Esophagus squamous epithelium (tissue), 5 donors: ENCODE results near the gene ANXA11. TPM values are rescaled to one million over a fixed set of nuclear protein-coding genes. Genes with fewer than 3 reads are reported as not detected.

Source experiments
- DNase-seq: peaks from one replicate; lab custom pipeline; 2025; lab: John Stamatoyannopoulos, UW
- H3K27ac ChIP-seq, 4 donors: fragments of 200-600 bp; sonication (generic); one replicate each; pipeline ENCODE4 v1.5.1; 2016 to 2019; ENCODE audit warnings: mild to moderate bottlenecking in 1 of 4
- H3K27me3 ChIP-seq, 4 donors: fragments of 200-600 bp; sonication (generic); 1 replicate in 3 of 4; 2 replicates in 1 of 4; pipeline versions ENCODE4 v1.5.1 to v1.6.0; 2017 to 2021; ENCODE audit warnings: antibody characterized with exemption in 1 of 4
- H3K36me3 ChIP-seq, 3 donors: fragments of 200-600 bp; sonication (generic); one replicate each; pipeline ENCODE4 v1.5.1; 2016 to 2019
- H3K4me1 ChIP-seq, 3 donors: fragments of 200-600 bp; sonication (generic); one replicate each; pipeline ENCODE4 v1.5.1; 2017 to 2019
- H3K4me3 ChIP-seq, 4 donors: fragments of 200-600 bp; sonication (generic); 1 replicate in 3 of 4; 2 replicates in 1 of 4; pipeline ENCODE4 v1.5.1; 2016 to 2019; ENCODE audit warnings: mild to moderate bottlenecking in 2 of 4, moderate library complexity in 1 of 4
- H3K9me3 ChIP-seq, 3 donors: fragments of 200-600 bp; sonication (generic); one replicate each; pipeline ENCODE4 v1.5.1; 2016 to 2019
- CTCF ChIP-seq, 6 experiments: fragments of 450-650 bp in 4 of 6; fragments of 200-600 bp in 2 of 6; sonication (generic) in 2 of 6; IDR thresholded peaks; one replicate each; pipeline ENCODE4 v1.5.1; 2016 to 2019; ENCODE audit warnings: antibody characterized with exemption in 6 of 6, mild to moderate bottlenecking in 4 of 6, moderate library complexity in 4 of 6
- POLR2A ChIP-seq, 4 donors: fragments of 450-650 bp; IDR thresholded peaks; one replicate each; pipeline ENCODE4 v1.6.1; 2017; ENCODE audit warnings: antibody characterized with exemption in 4 of 4, mild to moderate bottlenecking in 4 of 4, moderate library complexity in 3 of 4
- WGBS, 2 donors: methylation state at CpG; one replicate each; pipeline ENCODE4 v1.1.5; 2018; 5-methylcytosine and 5-hydroxymethylcytosine counted together
- intact Hi-C: fragments of 100-400 bp; cut with DNase I; formaldehyde crosslinking; loops from one replicate; pipeline ENCODE4 v1.15.0; 2022
- total RNA-seq, 4 donors: library from RNA; depleted of rRNA; stranded (reverse); fragments of >200 nt; gene quantifications; one replicate each; pipeline ENCODE4 v1.1.0, GENCODE V29; 2016
- donor health status: DM: yes; HTN: yes; CAD: no.

ANXA11 gene
- total RNA-seq, 4 donors from 2014 or later = 131 to 243 (median 163) TPM

- intact Hi-C loops = no loop called here
- Histone ChIP-seq H3K9me3 (no peaks in the 10 kb centered on the region), H3K4me3 (no peak overlapping the region), H3K36me3 (peaks cover 0 to 82% (median 0%) of the 10 kb centered on the region in 3 donors), H3K4me1 (peaks cover 12 to 66% (median 26%) of the 10 kb centered on the region in 3 donors), H3K27me3 (no peaks in the 10 kb centered on the region), H3K27ac (peak overlapping the region in 2 of 4 donors; percentile 9 to 34)
- TF ChIP-seq CTCF (IDR thresholded peaks at IDR 0.05) (no peak), POLR2A (IDR thresholded peaks at IDR 0.05) (no peak)
- no peak for DNase-seq
- 50 to 73% methylated on average over 8 of the region's 12 CpGs for WGBS, 2 donors
These were observed 27.3 kb downstream of the ANXA11 start for GRCh38 chr10:80177781-80178636.

GRCh38 chr10:80176526-80176925 is 28.8 kb downstream of the ANXA11 start:
- TF ChIP-seq CTCF (IDR thresholded peaks at IDR 0.05) (no peak), POLR2A (IDR thresholded peaks at IDR 0.05) (no peak)
- peaks cover 18 to 70% (median 40%) of the 10 kb centered on the region in 3 donors for H3K4me1 ChIP-seq
- no peak overlapping the region for H3K27ac ChIP-seq
- peaks cover 0 to 86% (median 0%) of the 10 kb centered on the region in 3 donors for H3K36me3 ChIP-seq
- WGBS, 2 donors = 87 to 95% methylated on average over 5 of the region's 6 CpGs
- intact Hi-C loops = no loop called here
- no peak overlapping the region for H3K4me3 ChIP-seq
- no peaks in the 10 kb centered on the region for H3K27me3 ChIP-seq
- H3K9me3 ChIP-seq = no peaks in the 10 kb centered on the region
- DNase-seq = no peak

- TF ChIP-seq CTCF (IDR thresholded peaks at IDR 0.05) (no peak), POLR2A (IDR thresholded peaks at IDR 0.05) (no peak)
- peaks cover 13 to 81% (median 52%) of the 10 kb centered on the region in 3 donors for H3K4me1 ChIP-seq
These were observed 30.5 kb downstream of the ANXA11 start for GRCh38 chr10:80174641-80175395.

GRCh38 chr10:80173466-80173865 is 31.9 kb downstream of the ANXA11 start:
- Histone ChIP-seq H3K36me3 (peaks cover 0 to 89% (median 5%) of the 10 kb centered on the region in 3 donors), H3K27ac (peak overlapping the region in 3 of 4 donors; percentile 3 to 30 (median 22)), H3K27me3 (no peaks in the 10 kb centered on the region), H3K4me3 (no peak overlapping the region), H3K4me1 (peaks cover 17 to 82% (median 54%) of the 10 kb centered on the region in 3 donors), H3K9me3 (no peaks in the 10 kb centered on the region)
- WGBS, 2 donors = 44 to 71% methylated on average over 4 to 6 of the region's 6 CpGs
- intact Hi-C loops = no loop called here
- TF ChIP-seq CTCF (IDR thresholded peaks at IDR 0.05) = no peak
- no peak for TF ChIP-seq POLR2A (IDR thresholded peaks at IDR 0.05)
- DNase-seq = no peak

More at GRCh38 chr10:80174641-80175395, 30.5 kb downstream of the ANXA11 start:
- no peak overlapping the region for H3K27ac ChIP-seq
- intact Hi-C loops = no loop called here
- no peaks in the 10 kb centered on the region for H3K27me3 ChIP-seq
- peaks cover 0 to 89% (median 5%) of the 10 kb centered on the region in 3 donors for H3K36me3 ChIP-seq
- no peaks in the 10 kb centered on the region for H3K9me3 ChIP-seq
- no peak overlapping the region for H3K4me3 ChIP-seq
- no peak for DNase-seq
- WGBS, 2 donors = 76 to 97% methylated on average over 5 to 7 of the region's 15 CpGs
